Astrocyte of the cerebellum (primary cell): ENCODE data around the gene LGMN.

Experiments
- DNase-seq: peaks from one replicate; pipeline ENCODE4 v3.0.0-alpha.2; 2011; ENCODE audit warnings: low read depth
- H3K4me3 ChIP-seq: 2 replicates; pipeline ENCODE4 v1.5.1; 2011; ENCODE audit warnings: mild to moderate bottlenecking, low read depth, low read length, moderate library complexity
- CTCF ChIP-seq: IDR thresholded peaks from 2 replicates; pipeline ENCODE4 v1.5.1; 2012; ENCODE audit warnings: low read length, low read depth, moderate library complexity, mild to moderate bottlenecking; ENCODE audit errors: missing control alignments
- in situ Hi-C: cut with HindIII; loops from 2 replicates; pipeline ENCODE4 v1.10.0; 2017; ENCODE audit warnings: low sequenced_read_pairs

Gene LGMN

GRCh38 chr14:92690171-92691011 is 58.0 kb downstream of the LGMN start:
- in situ Hi-C loops = no loop called here
- TF ChIP-seq CTCF = peak; percentile 60
- H3K4me3 ChIP-seq = no peak overlapping the region
- DNase-seq = peak; percentile 32

GRCh38 chr14:92688434-92689375 is 59.7 kb downstream of the LGMN start:
- in situ Hi-C loops = no loop called here
- no peak overlapping the region for H3K4me3 ChIP-seq
- TF ChIP-seq CTCF = no peak
- no peak for DNase-seq

- TF ChIP-seq CTCF = no peak
- no peak for DNase-seq
- in situ Hi-C loops = no loop called here
- H3K4me3 ChIP-seq = peak overlapping the region; percentile 21
Observed at GRCh38 chr14:92687681-92688433, 60.6 kb downstream of the LGMN start.

GRCh38 chr14:92686900-92687427 is 61.5 kb downstream of the LGMN start:
- in situ Hi-C loops = no loop called here
- TF ChIP-seq CTCF = peak; percentile 97
- DNase-seq = no peak
- peak overlapping the region; percentile 25 for H3K4me3 ChIP-seq

DNA sequence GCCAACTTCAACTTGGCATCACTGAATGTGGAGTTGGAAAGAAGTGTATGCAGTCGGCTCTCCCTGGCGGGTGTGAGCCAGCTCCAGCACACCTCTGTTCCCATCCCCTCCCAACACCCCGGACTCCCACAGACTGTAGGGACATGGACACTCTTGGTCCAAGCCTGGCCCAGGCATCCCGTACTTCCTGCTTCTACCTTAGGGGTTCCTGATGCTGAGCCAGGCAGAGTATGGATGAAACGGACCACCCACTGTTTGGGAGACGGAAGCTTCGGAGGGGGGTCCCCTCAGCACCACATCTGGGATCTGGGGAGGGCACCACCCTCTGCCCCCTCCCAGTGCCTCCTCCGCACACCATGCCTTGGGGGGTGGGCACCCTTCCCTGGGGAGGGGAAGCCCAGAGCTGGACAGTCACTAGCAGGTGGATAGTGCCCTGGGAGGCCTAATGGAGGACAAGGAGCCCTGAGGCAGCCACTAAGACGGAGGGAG is 62.0 kb downstream of the LGMN start:
- no peak for DNase-seq
- in situ Hi-C loops = no loop called here
- no peak overlapping the region for H3K4me3 ChIP-seq
- no peak for TF ChIP-seq CTCF

- H3K4me3 ChIP-seq = no peak overlapping the region
- in situ Hi-C loops = no loop called here
- no peak for TF ChIP-seq CTCF
- no peak for DNase-seq
Observed at GRCh38 chr14:92685784-92686355, 62.6 kb downstream of the LGMN start.
